GM12872 (cell line): ENCODE measurements around the gene MYL10.

Experiments
- CTCF ChIP-seq: IDR thresholded peaks from 3 replicates; pipeline ENCODE4 v1.5.1; 2011; ENCODE audit warnings: low read depth, mild to moderate bottlenecking, low read length, moderate library complexity; ENCODE audit not compliant: insufficient read depth

MYL10 gene

GRCh38 chr7:101575721-101576120 is 53.4 kb downstream of the MYL10 start:
- no peak for TF ChIP-seq CTCF

GRCh38 chr7:101575168-101575567 is 53.9 kb downstream of the MYL10 start:
- TF ChIP-seq CTCF, result no peak

GRCh38 chr7:101572156-101572555 is 56.9 kb downstream of the MYL10 start:
- no peak for TF ChIP-seq CTCF

- TF ChIP-seq CTCF, result no peak
These were observed 61.9 kb downstream of the MYL10 start for GRCh38 chr7:101567230-101567629.

- no peak for TF ChIP-seq CTCF
These were observed 63.4 kb downstream of the MYL10 start for GRCh38 chr7:101565601-101566209.

GRCh38 chr7:101564778-101565211 is 64.3 kb downstream of the MYL10 start:
- TF ChIP-seq CTCF, result no peak

GRCh38 chr7:101563943-101564777 is 64.9 kb downstream of the MYL10 start:
- no peak for TF ChIP-seq CTCF
